ENCODE results near the gene P2RX4. TPM values are rescaled to one million over a fixed set of nuclear protein-coding genes. Genes with fewer than 3 reads are reported as not detected.
"Not testable (repeated sequence)": the region's sequence is repeated elsewhere in the genome, so short reads cannot be mapped to it uniquely, and the experiment has no call there.

P2RX4 gene
- total and polyA plus RNA-seq, 2 of the 8 experiments (the other 6 are each of a cell fraction or from before 2014, with no cell fraction given) = 9.5 to 12.2 TPM

GRCh38 chr12:121282072-121282742 lies 72.3 kb downstream of the P2RX4 start (continued):
- TF ChIP-seq USF2 (IDR thresholded peaks at IDR 0.05; ENCODE audit: low read length) = no peak

GRCh38 chr12:121282910-121283309 lies 73.0 kb downstream of the P2RX4 start:
- H2BK20ac ChIP-seq (ENCODE audit: low read length); H2AK5ac ChIP-seq (ENCODE audit: low read depth, low read length); H3K79me2 ChIP-seq (ENCODE audit: control insufficient read depth in 1 of 2, insufficient read depth in 2 of 2, low read length in 2 of 2); H3K23ac ChIP-seq (ENCODE audit: insufficient read length); H4K5ac ChIP-seq (ENCODE audit: insufficient read length, low read depth, low read length); H3K36me3 ChIP-seq (ENCODE audit: control insufficient read depth in 2 of 4, insufficient read depth in 4 of 4, low read length in 3 of 4); H4K8ac ChIP-seq (ENCODE audit: extremely low read depth, insufficient read depth, low read length); FAIRE-seq; H3K4ac ChIP-seq (replicated peaks; ENCODE audit: insufficient read length, low read depth, low read length); H2BK120ac ChIP-seq (replicated peaks; ENCODE audit: low read depth, low read length); H3K4me3 ChIP-seq (ENCODE audit: extremely low read depth in 1 of 4, insufficient read depth in 2 of 4, low read depth in 3 of 4, low read length in 4 of 4); H3K27me3 ChIP-seq (replicated peaks in 1 of 4; ENCODE audit: control insufficient read depth in 3 of 4, extremely low read depth in 1 of 4, insufficient read depth in 3 of 4, low read length in 3 of 4); H3K18ac ChIP-seq (ENCODE audit: extremely low read depth, low read length); H4K20me1 ChIP-seq (replicated peaks in 1 of 2; ENCODE audit: control insufficient read depth in 1 of 2, insufficient read depth in 2 of 2, low read length in 2 of 2); H2BK15ac ChIP-seq (ENCODE audit: low read length); CTCF ChIA-PET (ENCODE audit: partially characterized antibody); H3K14ac ChIP-seq (ENCODE audit: insufficient read length); H3K27ac ChIP-seq (ENCODE audit: low read depth, low read length); H3K4me1 ChIP-seq (replicated peaks in 1 of 4; ENCODE audit: control insufficient read depth in 3 of 4, insufficient read depth in 4 of 4, low read length in 3 of 4); H3K9me3 ChIP-seq (ENCODE audit: insufficient read depth in 2 of 2, low read depth in 1 of 2, low read length in 1 of 2); H3K23me2 ChIP-seq (ENCODE audit: low read depth, low read length); H3K9ac ChIP-seq (replicated peaks in 1 of 4; ENCODE audit: extremely low read depth in 1 of 4, low read depth in 3 of 4, low read length in 3 of 4); H2BK12ac ChIP-seq (ENCODE audit: low read depth, low read length); H3K4me2 ChIP-seq (ENCODE audit: insufficient read depth in 1 of 2, low read depth in 2 of 2, low read length in 2 of 2); H3K56ac ChIP-seq (replicated peaks; ENCODE audit: insufficient read length, low read depth, low read length); DNase-seq (ENCODE audit: low read depth in 1 of 2, low spot score in 2 of 2); H2BK5ac ChIP-seq (ENCODE audit: low read depth, low read length); H2AFZ ChIP-seq (ENCODE audit: low read length); H4K91ac ChIP-seq (replicated peaks; ENCODE audit: insufficient read length, low read length); H3K79me1 ChIP-seq (ENCODE audit: low read depth, low read length): not testable (repeated sequence)
- WGBS, 2 experiments (ENCODE audit: extremely low coverage in 1 of 2, insufficient coverage in 1 of 2, insufficient read length in 1 of 2, insufficient replicate concordance in 2 of 2, low coverage in 1 of 2, low lambda C conversion rate in 2 of 2, missing lambda C conversion rate in 1 of 2) = 97% methylated on average over 11 of the region's 11 CpGs; no CpG with 5 or more reads in 1 of the 2 experiments
- POLR2A ChIA-PET (ENCODE audit: partially characterized antibody) = interaction anchor here (1.2 kb wide), 1 partner anchor 9 kb away, joined by 3 read pairs; no protein-coding TSS in a partner anchor
